ENCODE results near the gene FAM107B. TPM values are rescaled to one million over a fixed set of nuclear protein-coding genes. Genes with fewer than 3 reads are reported as not detected.

The FAM107B gene
- total and polyA plus RNA-seq, 2 donors (not counting 3 experiments of a cell fraction or from before 2014, with no cell fraction given) = 39.2 to 176 TPM

DNA sequence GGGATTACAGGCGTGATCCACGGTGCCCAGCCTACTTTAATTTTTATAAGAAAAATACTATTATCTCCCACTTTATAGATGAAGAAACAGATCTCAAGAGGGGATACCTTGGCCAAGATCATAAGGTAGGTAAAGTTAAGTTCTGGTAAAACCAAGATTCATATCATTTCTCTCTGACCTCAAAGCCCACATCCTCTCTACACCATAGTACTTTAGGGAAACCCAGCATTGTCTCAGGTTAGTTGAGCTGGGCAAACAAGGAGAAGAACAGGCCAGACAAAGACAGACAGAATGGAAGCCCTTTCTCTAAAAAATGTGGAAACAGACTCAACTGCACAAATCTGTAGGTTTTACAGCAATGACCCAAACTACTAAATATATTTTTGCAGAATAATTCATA is 246.2 kb downstream of the FAM107B start:
- POLR2A ChIA-PET = no interaction called here
- TF ChIP-seq, protein P1, sequence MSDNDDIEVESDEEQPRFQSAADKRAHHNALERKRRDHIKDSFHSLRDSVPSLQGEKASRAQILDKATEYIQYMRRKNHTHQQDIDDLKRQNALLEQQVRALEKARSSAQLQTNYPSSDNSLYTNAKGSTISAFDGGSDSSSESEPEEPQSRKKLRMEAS (IDR thresholded peaks at IDR 0.05; ENCODE audit: insufficient read depth, insufficient read length) = no peak
- TF ChIP-seq GATA2 (IDR thresholded peaks at IDR 0.05; ENCODE audit: insufficient read depth, insufficient read length, low read depth, low read length) (no peak), FOS (IDR thresholded peaks at IDR 0.05; ENCODE audit: borderline replicate concordance, insufficient read depth, low read length) (no peak), MYC (IDR thresholded peaks at IDR 0.05; ENCODE audit: low read depth, low read length) (no peak), EZH2 (IDR thresholded peaks at IDR 0.05; ENCODE audit: borderline replicate concordance, low read depth, low read length, severe bottlenecking) (no peak), POLR2A (IDR thresholded peaks at IDR 0.05; ENCODE audit: low read depth, low read length) (no peak), JUN (IDR thresholded peaks at IDR 0.05; ENCODE audit: borderline replicate concordance, insufficient read depth, insufficient read length, low read depth) (no peak), POLR2AphosphoS5 (IDR thresholded peaks at IDR 0.05; ENCODE audit: insufficient read depth, low read depth, low read length) (no peak)
- TF ChIP-seq, protein P2, sequence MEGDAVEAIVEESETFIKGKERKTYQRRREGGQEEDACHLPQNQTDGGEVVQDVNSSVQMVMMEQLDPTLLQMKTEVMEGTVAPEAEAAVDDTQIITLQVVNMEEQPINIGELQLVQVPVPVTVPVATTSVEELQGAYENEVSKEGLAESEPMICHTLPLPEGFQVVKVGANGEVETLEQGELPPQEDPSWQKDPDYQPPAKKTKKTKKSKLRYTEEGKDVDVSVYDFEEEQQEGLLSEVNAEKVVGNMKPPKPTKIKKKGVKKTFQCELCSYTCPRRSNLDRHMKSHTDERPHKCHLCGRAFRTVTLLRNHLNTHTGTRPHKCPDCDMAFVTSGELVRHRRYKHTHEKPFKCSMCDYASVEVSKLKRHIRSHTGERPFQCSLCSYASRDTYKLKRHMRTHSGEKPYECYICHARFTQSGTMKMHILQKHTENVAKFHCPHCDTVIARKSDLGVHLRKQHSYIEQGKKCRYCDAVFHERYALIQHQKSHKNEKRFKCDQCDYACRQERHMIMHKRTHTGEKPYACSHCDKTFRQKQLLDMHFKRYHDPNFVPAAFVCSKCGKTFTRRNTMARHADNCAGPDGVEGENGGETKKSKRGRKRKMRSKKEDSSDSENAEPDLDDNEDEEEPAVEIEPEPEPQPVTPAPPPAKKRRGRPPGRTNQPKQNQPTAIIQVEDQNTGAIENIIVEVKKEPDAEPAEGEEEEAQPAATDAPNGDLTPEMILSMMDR (IDR thresholded peaks at IDR 0.05; ENCODE audit: extremely low read depth in 1 of 2, insufficient read depth in 1 of 2, low read depth in 1 of 2, low read length in 2 of 2) = no peak
- Histone ChIP-seq H4K20me1 (replicated peaks; ENCODE audit: control insufficient read depth, extremely low read depth, insufficient read depth, low read length) (no peaks in the 10 kb centered on the region), H2AFZ (ENCODE audit: low read depth, low read length) (no peak overlapping the region), H3K9ac (replicated peaks; ENCODE audit: extremely low read depth, insufficient read depth, low read length) (no peak overlapping the region), H3K27ac (ENCODE audit: insufficient read depth, low read depth, low read length) (peak overlapping the region; percentile 38), H3K79me2 (ENCODE audit: control insufficient read depth, insufficient read depth, low read length) (peaks cover 84% of the 10 kb centered on the region), H3K36me3 (ENCODE audit: control insufficient read depth in 2 of 2, extremely low read depth in 1 of 2, insufficient read depth in 2 of 2, low read length in 2 of 2) (peaks cover 9 to 27% of the 10 kb centered on the region in 2 experiments), H3K4me3 (replicated peaks in 1 of 3; ENCODE audit: insufficient read depth in 1 of 3, low read depth in 1 of 3, low read length in 3 of 3) (no peak overlapping the region), H3K4me2 (ENCODE audit: insufficient read depth, low read length) (peak overlapping the region; percentile 16), H3K4me1 (ENCODE audit: control insufficient read depth, extremely low read depth, insufficient read depth, low read length) (peaks cover 29% of the 10 kb centered on the region), H3K9me3 (replicated peaks; ENCODE audit: control insufficient read depth, insufficient read depth, low read length) (no peaks in the 10 kb centered on the region), H3K9me1 (replicated peaks; ENCODE audit: control insufficient read depth, extremely low read depth, insufficient read depth, low read length) (no peaks in the 10 kb centered on the region), H3K27me3 (ENCODE audit: control insufficient read depth in 2 of 2, insufficient read depth in 2 of 2, low read length in 2 of 2) (no peaks in the 10 kb centered on the region)
- CTCF ChIA-PET = interaction anchor here (1.0 to 1.4 kb wide), 5 partner anchors 9 to 433 kb away, joined by 3 to 6 read pairs (median 3); partner anchors contain the start of gene MEIG1
- DNase-seq (ENCODE audit: low read depth, low spot score) (no peak), FAIRE-seq (no peak)
- dilution Hi-C loops (cut with MboI; ENCODE audit: extremely low pct_ligation_motif_present, low sequenced_read_pairs) = no loop called here
- intact Hi-C loops (cut with micrococcal nuclease) = no loop called here
- BruUV-seq (replicated peaks) = no TSS peak

Measured in endothelial cell of umbilical vein (primary cell).